Large intestine (tissue), 3 donors: ENCODE data around the gene KIAA0825. TPM values are rescaled to one million over a fixed set of nuclear protein-coding genes. Genes with fewer than 3 reads are reported as not detected.
"Not testable (repeated sequence)": the region's sequence is repeated elsewhere in the genome, so short reads cannot be mapped to it uniquely, and the experiment has no call there.

Experiments
- DNase-seq, 2 donors: peaks; one replicate each; pipeline versions ENCODE4 v3.0.0 to v3.0.0-alpha.2; 2013
- H3K27ac ChIP-seq: one replicate; pipeline ENCODE4 v1.5.1; 2013; ENCODE audit warnings: low read length
- H3K27me3 ChIP-seq: 2 replicates; pipeline ENCODE4 v1.6.1; 2013; ENCODE audit warnings: low read length; ENCODE audit not compliant: control insufficient read depth, insufficient read depth
- H3K36me3 ChIP-seq: 2 replicates; pipeline ENCODE4 v1.6.1; 2013; ENCODE audit warnings: low read length; ENCODE audit not compliant: control insufficient read depth, insufficient read depth
- H3K4me1 ChIP-seq: one replicate; pipeline ENCODE4 v1.6.1; 2013; ENCODE audit warnings: low read length; ENCODE audit not compliant: control insufficient read depth, insufficient read depth
- H3K4me3 ChIP-seq: one replicate; pipeline ENCODE4 v1.5.1; 2013; ENCODE audit warnings: low read length
- H3K9me3 ChIP-seq: one replicate; pipeline ENCODE4 v1.6.1; 2013; ENCODE audit warnings: mild to moderate bottlenecking, low read depth, low read length, moderate library complexity; ENCODE audit not compliant: control insufficient read depth
- WGBS: methylation state at CpG from one replicate; pipeline ENCODE4 v1.1.5; 2013; ENCODE audit warnings: low lambda C conversion rate; ENCODE audit not compliant: insufficient coverage; 5-methylcytosine and 5-hydroxymethylcytosine counted together
- polyA plus RNA-seq: library from polyadenylated mRNA; unstranded; fragments of 120-200 nt; gene quantifications from one replicate; pipeline ENCODE4 v1.2.1, GENCODE V29; 2013

KIAA0825 gene
- polyA plus RNA-seq, 1 donor = 2.8 TPM

DNA sequence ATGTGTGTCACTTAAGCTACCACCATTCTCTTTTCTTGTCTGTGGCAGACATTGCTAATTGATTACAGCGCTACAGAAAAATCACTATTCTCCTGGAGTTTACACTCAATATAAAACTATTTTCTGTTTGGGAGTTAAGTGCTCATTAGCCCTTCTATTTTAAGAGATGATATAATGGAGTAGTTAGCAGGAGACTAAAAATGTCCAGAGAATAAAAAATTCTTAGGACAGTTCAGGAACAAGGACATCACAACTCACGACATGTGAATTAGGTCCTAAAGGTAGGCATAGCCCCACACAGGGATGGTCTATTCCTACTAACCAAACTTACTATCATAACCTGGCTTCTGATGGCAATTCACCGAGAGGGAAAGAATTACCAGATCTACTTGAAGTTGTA is 258.5 kb downstream of the KIAA0825 start:
- 100% methylated on average over 1 of the region's 3 CpGs for WGBS

DNA sequence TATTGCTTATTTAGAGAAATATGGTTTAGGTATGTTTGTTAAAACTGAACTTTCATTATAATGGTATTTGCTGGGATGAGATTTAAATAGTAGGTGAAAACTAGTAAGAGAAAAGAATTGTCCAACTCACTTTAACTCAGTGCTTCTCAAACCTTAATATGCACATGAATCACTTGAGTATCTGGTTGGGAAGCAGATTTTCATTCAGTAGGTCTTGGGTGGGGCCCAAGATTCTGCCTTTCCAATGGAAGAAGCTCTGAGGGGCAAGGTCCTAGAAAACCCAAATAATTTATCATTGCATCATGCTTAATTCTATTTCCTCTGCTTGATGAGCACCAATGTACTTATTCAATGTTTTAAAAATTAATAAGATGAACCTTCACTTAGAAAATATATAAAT is 262.6 kb downstream of the KIAA0825 start:
- no peaks in the 10 kb centered on the region for H3K27me3 ChIP-seq
- H3K4me3 ChIP-seq = no peak overlapping the region
- no peaks in the 10 kb centered on the region for H3K4me1 ChIP-seq
- no peak overlapping the region for H3K27ac ChIP-seq
- H3K36me3 ChIP-seq = no peaks in the 10 kb centered on the region
- H3K9me3 ChIP-seq = no peaks in the 10 kb centered on the region
- no peak for DNase-seq

More for the DNA sequence above, 258.5 kb downstream of the KIAA0825 start:
- no peaks in the 10 kb centered on the region for H3K4me1 ChIP-seq
- no peaks in the 10 kb centered on the region for H3K36me3 ChIP-seq
- no peak overlapping the region for H3K27ac ChIP-seq
- no peaks in the 10 kb centered on the region for H3K27me3 ChIP-seq
- no peaks in the 10 kb centered on the region for H3K9me3 ChIP-seq
- H3K4me3 ChIP-seq = no peak overlapping the region
- no peak for DNase-seq

DNA sequence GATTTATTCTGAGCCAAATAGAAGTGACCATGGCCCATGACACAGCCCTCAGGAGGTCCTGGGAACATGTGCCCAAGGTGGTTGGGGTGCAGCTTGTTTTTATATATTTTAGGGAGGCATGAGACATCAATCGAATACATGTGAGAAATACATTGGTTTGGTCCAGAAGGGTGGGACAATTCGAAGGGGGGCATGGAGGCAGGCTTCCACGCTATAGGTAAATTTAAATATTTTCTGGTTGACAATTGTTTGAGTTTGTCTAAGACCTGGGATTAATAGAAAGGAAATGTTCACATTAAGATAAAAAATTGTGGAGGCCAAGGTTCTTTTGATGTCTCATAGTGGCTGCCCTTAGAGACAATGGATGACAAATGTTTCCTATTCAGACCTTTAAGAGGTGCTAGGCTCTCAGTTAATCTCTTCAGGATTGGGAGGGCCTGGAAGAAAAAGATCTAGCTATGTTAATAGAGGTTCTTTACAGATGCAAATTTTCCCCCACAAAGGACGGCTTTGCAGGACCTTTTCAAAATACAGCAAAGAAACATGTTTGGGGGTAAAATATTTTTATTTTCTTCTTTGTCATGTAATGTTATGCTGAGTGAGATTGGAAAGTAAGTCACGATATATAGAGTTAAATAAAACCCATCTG is 263.4 kb downstream of the KIAA0825 start:
- DNase-seq, H3K36me3 ChIP-seq, H3K4me3 ChIP-seq, H3K9me3 ChIP-seq, H3K27me3 ChIP-seq, H3K4me1 ChIP-seq, H3K27ac ChIP-seq: not testable (repeated sequence)
- WGBS = 62% methylated on average over 3 of the region's 5 CpGs

DNA sequence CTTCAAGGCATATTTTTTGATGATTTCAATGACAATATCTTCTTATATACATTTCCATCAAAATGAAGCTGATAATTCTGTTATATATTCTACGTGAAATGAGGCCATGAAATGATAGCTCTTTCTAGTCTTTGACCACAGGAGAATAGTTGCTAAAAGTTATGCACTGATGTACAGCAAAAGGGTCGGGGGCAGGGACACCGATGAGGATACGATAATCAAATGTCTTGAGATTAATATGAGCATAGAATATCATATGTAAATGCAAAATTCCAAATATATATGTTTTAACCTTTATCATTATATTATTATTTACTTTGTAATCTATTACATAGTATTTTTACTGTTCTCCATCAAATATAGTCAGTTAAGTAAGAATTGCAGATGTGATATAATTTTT is 264.8 kb downstream of the KIAA0825 start:
- Histone ChIP-seq H3K4me1 (no peaks in the 10 kb centered on the region), H3K27me3 (no peaks in the 10 kb centered on the region), H3K9me3 (no peaks in the 10 kb centered on the region), H3K4me3 (no peak overlapping the region), H3K27ac (no peak overlapping the region), H3K36me3 (no peaks in the 10 kb centered on the region)
- no peak for DNase-seq
- WGBS = 100% methylated on average over 2 of the region's 4 CpGs

DNA sequence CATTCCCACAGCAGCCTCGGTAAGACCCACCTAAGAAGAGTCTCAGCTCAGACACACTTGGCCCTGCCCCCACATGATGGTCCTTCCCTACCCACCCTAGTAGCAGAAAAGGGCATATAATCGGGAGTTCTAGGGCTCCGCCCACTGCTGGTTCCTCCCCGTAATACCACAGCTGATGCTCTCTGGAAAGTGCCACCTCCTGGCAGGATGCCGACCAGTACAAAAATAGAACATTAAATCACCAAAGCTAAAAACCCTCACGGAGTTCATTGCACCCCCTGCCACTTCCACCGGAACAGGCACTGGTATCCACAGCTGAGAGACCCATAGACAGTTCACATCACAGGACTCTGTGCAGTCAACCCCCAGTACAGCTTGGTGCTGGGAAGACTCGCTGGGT is 271.3 kb downstream of the KIAA0825 start:
- H3K27ac ChIP-seq = no peak overlapping the region
- no peaks in the 10 kb centered on the region for H3K4me1 ChIP-seq
- H3K27me3 ChIP-seq = no peaks in the 10 kb centered on the region
- H3K9me3 ChIP-seq = no peaks in the 10 kb centered on the region
- H3K4me3 ChIP-seq = no peak overlapping the region
- DNase-seq = no peak
- no peaks in the 10 kb centered on the region for H3K36me3 ChIP-seq
- WGBS = no CpG with 5 or more reads among the region's 8 CpGs

DNA sequence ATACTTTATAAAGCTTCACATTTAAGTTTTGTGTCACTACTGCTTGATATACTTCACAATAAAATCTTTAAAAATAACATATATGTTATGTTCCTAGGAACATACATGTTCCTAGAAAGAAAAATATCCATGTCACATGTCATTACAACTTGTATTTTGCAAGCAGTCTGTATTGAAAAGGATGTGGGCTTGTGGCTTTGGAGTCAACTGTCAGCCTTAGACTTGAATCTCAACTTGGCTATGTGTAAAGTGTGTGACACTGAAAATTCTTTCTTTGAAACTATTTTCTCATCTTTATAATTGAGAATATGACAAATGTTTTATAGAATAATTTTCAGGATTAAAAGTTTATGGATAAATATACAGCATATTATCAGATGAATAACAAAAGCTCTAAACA is 273.1 kb downstream of the KIAA0825 start:
- no peak overlapping the region for H3K4me3 ChIP-seq

DNA sequence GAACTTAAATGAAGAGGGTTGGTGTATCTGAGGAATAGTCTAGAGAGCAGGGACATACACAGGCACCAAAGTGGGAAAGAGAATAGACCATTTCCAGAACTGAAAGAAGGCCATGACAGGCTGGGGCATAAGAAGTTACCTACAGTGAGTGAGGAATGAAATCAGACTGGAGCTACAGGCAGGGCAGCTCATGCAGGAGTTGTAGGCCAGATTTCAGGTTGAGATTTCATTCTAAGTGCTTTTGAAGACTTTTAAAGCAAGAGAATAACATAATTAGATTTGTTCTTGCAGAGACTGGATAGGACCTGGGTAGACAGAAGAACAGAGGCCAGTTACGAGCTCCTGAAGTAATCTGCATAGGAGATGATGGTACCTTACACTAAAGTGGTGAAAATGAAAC is 280.8 kb downstream of the KIAA0825 start:
- Histone ChIP-seq H3K27me3 (no peaks in the 10 kb centered on the region), H3K4me1 (no peaks in the 10 kb centered on the region), H3K27ac (no peak overlapping the region), H3K4me3 (no peak overlapping the region), H3K9me3 (no peaks in the 10 kb centered on the region), H3K36me3 (no peaks in the 10 kb centered on the region)
- DNase-seq = no peak
- no CpG with 5 or more reads among the region's 1 CpG for WGBS

More for the DNA sequence above, 273.1 kb downstream of the KIAA0825 start:
- Histone ChIP-seq H3K9me3 (no peaks in the 10 kb centered on the region), H3K27ac (no peak overlapping the region), H3K4me1 (no peaks in the 10 kb centered on the region), H3K36me3 (no peaks in the 10 kb centered on the region), H3K27me3 (no peaks in the 10 kb centered on the region)
- DNase-seq = no peak

DNA sequence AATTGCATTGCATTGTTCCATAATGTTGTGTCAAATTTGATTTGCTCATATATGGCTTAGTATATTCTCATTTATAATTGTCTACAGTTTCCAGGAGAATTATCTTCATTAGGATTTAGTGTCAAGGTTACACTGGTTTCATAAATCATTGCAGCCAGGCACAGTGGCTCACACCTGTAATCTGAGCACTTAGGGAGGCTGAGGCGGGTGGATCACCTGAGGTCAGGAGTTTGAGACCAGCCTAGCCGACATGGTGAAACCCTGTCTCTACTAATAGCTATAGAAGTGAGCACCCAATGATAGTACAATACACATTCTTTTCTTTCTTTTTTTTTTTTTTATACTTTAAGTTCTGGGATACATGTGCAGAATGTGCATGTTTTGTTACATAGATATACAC is 282.5 kb downstream of the KIAA0825 start:
- Histone ChIP-seq H3K27me3 (no peaks in the 10 kb centered on the region), H3K4me3 (no peak overlapping the region), H3K36me3 (no peaks in the 10 kb centered on the region), H3K4me1 (no peaks in the 10 kb centered on the region), H3K9me3 (no peaks in the 10 kb centered on the region), H3K27ac (no peak overlapping the region)
- no peak for DNase-seq
- 80% methylated on average over 1 of the region's 2 CpGs for WGBS

DNA sequence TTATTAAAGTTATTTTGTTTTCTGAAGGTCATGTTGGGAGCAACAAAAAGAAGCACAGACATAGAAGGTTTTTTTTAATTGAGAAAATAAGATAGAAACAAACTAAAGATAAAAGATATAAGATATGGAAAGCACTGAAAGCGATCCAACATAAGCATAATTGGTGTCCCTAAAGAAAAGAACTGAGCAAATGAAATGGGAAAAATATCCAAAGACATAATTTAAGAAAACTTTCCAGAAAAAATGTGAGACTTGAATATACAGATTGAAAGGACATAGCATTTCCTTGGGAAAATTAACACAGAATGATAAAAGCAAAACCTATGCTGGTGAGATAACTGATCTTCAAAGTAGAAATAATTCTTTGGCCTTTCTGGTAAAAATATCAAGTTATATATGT is 289.3 kb downstream of the KIAA0825 start:
- no peak for DNase-seq
- no peaks in the 10 kb centered on the region for H3K36me3 ChIP-seq
- H3K4me3 ChIP-seq = no peak overlapping the region
- no peaks in the 10 kb centered on the region for H3K27me3 ChIP-seq
- H3K9me3 ChIP-seq = no peaks in the 10 kb centered on the region
- no peaks in the 10 kb centered on the region for H3K4me1 ChIP-seq
- H3K27ac ChIP-seq = no peak overlapping the region
- 100% methylated on average over 1 of the region's 1 CpG for WGBS

DNA sequence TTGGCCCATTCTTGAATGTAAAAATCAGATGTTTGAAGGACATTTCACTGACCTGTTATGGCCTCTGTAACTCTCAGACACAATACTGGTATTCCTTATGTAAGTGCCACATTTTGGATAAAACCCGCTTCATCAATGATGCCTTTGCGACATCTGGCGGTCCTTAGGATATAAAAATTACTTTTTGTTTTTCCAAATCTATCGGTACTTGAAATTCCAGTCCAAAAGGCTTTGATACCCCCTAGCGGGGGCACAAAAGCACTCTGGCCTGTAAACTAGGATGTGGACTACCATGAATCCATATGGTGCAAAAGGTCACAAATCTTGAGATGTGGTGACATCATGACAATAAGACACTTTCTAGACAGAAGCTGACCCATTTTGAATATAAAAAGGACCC is 291.8 kb downstream of the KIAA0825 start:
- H3K4me1 ChIP-seq = no peaks in the 10 kb centered on the region
- DNase-seq = no peak
- WGBS = no CpG with 5 or more reads among the region's 5 CpGs
- no peaks in the 10 kb centered on the region for H3K9me3 ChIP-seq
- H3K4me3 ChIP-seq = no peak overlapping the region
- H3K27ac ChIP-seq = no peak overlapping the region
- H3K36me3 ChIP-seq = no peaks in the 10 kb centered on the region
- H3K27me3 ChIP-seq = no peaks in the 10 kb centered on the region
